Gastroesophageal sphincter (tissue), 4 donors: Measurements from ENCODE around the gene FBXL13. TPM values are rescaled to one million over a fixed set of nuclear protein-coding genes. Genes with fewer than 3 reads are reported as not detected.
"Not testable (repeated sequence)": the region's sequence is repeated elsewhere in the genome, so short reads cannot be mapped to it uniquely, and the experiment has no call there.

Experiments used
- ATAC-seq: fragments of 150-250 bp; one replicate; pipeline ENCODE4 v1.9.1; 2016; ENCODE audit warnings: mild to moderate bottlenecking, moderate library complexity
- H3K27ac ChIP-seq, 4 donors: fragments of 200-600 bp; sonication (generic) in 3 of 4; 1 replicate in 3 of 4; 2 replicates in 1 of 4; pipeline ENCODE4 v1.5.1; 2016 to 2019
- H3K27me3 ChIP-seq: fragments of 200-600 bp; sonication (generic); one replicate; pipeline ENCODE4 v1.5.1; 2019
- H3K36me3 ChIP-seq, 2 donors: fragments of 200-600 bp; sonication (generic); one replicate each; pipeline ENCODE4 v1.5.1; 2019; ENCODE audit warnings: control low read depth in 1 of 2
- H3K4me1 ChIP-seq, 3 donors: fragments of 200-600 bp; sonication (generic); 1 replicate in 2 of 3; 2 replicates in 1 of 3; pipeline ENCODE4 v1.5.1; 2016 to 2019; ENCODE audit warnings: control low read depth in 2 of 3
- H3K4me3 ChIP-seq, 2 donors: fragments of 200-600 bp; sonication (generic); one replicate each; pipeline ENCODE4 v1.5.1; 2019; ENCODE audit warnings: mild to moderate bottlenecking in 1 of 2, moderate library complexity in 1 of 2
- H3K9me3 ChIP-seq, 3 donors: fragments of 200-600 bp; sonication (generic); one replicate each; pipeline ENCODE4 v1.5.1; 2017 to 2019; ENCODE audit warnings: control low read depth in 2 of 3
- CTCF ChIP-seq, 4 experiments: fragments of 200-600 bp in 2 of 4; fragments of 450-650 bp in 2 of 4; sonication (generic) in 1 of 4; IDR thresholded peaks; one replicate each; pipeline ENCODE4 v1.5.1; 2017 to 2019; ENCODE audit warnings: antibody characterized with exemption in 4 of 4, mild to moderate bottlenecking in 2 of 4, moderate library complexity in 2 of 4
- EP300 ChIP-seq: sonication (generic); formaldehyde crosslinking; IDR thresholded peaks from one replicate; pipeline ENCODE4 v1.6.1; 2017; ENCODE audit warnings: antibody characterized with exemption, mild to moderate bottlenecking
- POLR2A ChIP-seq, 2 donors: fragments of 450-650 bp; IDR thresholded peaks; one replicate each; pipeline ENCODE4 v1.6.1; 2017; ENCODE audit warnings: antibody characterized with exemption in 2 of 2, mild to moderate bottlenecking in 2 of 2, moderate library complexity in 1 of 2
- POLR2AphosphoS5 ChIP-seq: sonication (generic); formaldehyde crosslinking; IDR thresholded peaks from one replicate; pipeline ENCODE4 v1.6.1; 2017; ENCODE audit warnings: antibody characterized with exemption
- WGBS, 2 donors: methylation state at CpG; one replicate each; pipeline ENCODE4 v1.1.5; 2018; ENCODE audit warnings: low coverage in 1 of 2; 5-methylcytosine and 5-hydroxymethylcytosine counted together
- total RNA-seq, 4 donors: library from RNA; depleted of rRNA; stranded (reverse); fragments of >200 nt; gene quantifications; one replicate each; pipeline ENCODE4 v1.1.0, GENCODE V29; 2016

The FBXL13 gene
- total RNA-seq, 4 donors from 2014 or later, result 1.3 to 5.8 (median 3.2) TPM

- no peak for ATAC-seq
- Histone ChIP-seq H3K27ac (no peak overlapping the region), H3K27me3 (no peaks in the 10 kb centered on the region), H3K4me1 (no peaks in the 10 kb centered on the region), H3K4me3 (no peak overlapping the region), H3K9me3 (no peaks in the 10 kb centered on the region), H3K36me3 (no peaks in the 10 kb centered on the region)
- TF ChIP-seq POLR2AphosphoS5 (no peak), CTCF (IDR thresholded peaks at IDR 0.05) (no peak), EP300 (no peak), POLR2A (IDR thresholded peaks at IDR 0.05) (no peak)
- 53 to 67% methylated on average over 5 of the region's 5 CpGs for WGBS, 2 donors
Measured at GRCh38 chr7:102849079-102849478, 225.5 kb downstream of the FBXL13 start.

- H3K9me3 ChIP-seq, result no peaks in the 10 kb centered on the region
- WGBS, 2 donors, result 100% methylated on average over 2 of the region's 2 CpGs
- no peak overlapping the region for H3K4me3 ChIP-seq
Measured at GRCh38 chr7:102845346-102845745, 229.2 kb downstream of the FBXL13 start.

GRCh38 chr7:102843850-102844249 is 230.7 kb downstream of the FBXL13 start:
- Histone ChIP-seq H3K27me3 (no peaks in the 10 kb centered on the region), H3K9me3 (no peaks in the 10 kb centered on the region), H3K36me3 (no peaks in the 10 kb centered on the region), H3K4me1 (no peaks in the 10 kb centered on the region), H3K27ac (no peak overlapping the region), H3K4me3 (no peak overlapping the region)
- no peak for ATAC-seq
- WGBS, 2 donors, result 90 to 100% methylated on average over 2 to 3 of the region's 3 CpGs
- TF ChIP-seq POLR2A (IDR thresholded peaks at IDR 0.05) (no peak), EP300 (no peak), POLR2AphosphoS5 (no peak), CTCF (IDR thresholded peaks at IDR 0.05) (no peak)

More at GRCh38 chr7:102845346-102845745, 229.2 kb downstream of the FBXL13 start:
- TF ChIP-seq POLR2AphosphoS5 (no peak), EP300 (no peak), CTCF (IDR thresholded peaks at IDR 0.05) (no peak), POLR2A (IDR thresholded peaks at IDR 0.05) (no peak)
- no peaks in the 10 kb centered on the region for H3K4me1 ChIP-seq
- no peaks in the 10 kb centered on the region for H3K27me3 ChIP-seq
- ATAC-seq, result no peak
- no peaks in the 10 kb centered on the region for H3K36me3 ChIP-seq
- no peak overlapping the region for H3K27ac ChIP-seq

- no peak for TF ChIP-seq POLR2AphosphoS5
- Histone ChIP-seq H3K4me3 (no peak overlapping the region), H3K9me3 (no peaks in the 10 kb centered on the region), H3K27me3 (no peaks in the 10 kb centered on the region), H3K36me3 (no peaks in the 10 kb centered on the region), H3K4me1 (no peaks in the 10 kb centered on the region), H3K27ac (no peak overlapping the region)
- no peak for ATAC-seq
Measured at GRCh38 chr7:102842284-102842683, 232.3 kb downstream of the FBXL13 start.

GRCh38 chr7:102841290-102841689 is 233.3 kb downstream of the FBXL13 start:
- no peaks in the 10 kb centered on the region for H3K36me3 ChIP-seq
- H3K27me3 ChIP-seq, result no peaks in the 10 kb centered on the region
- ATAC-seq, result no peak
- WGBS, 2 donors, result 20 to 39% methylated on average over 1 of the region's 2 CpGs
- no peaks in the 10 kb centered on the region for H3K4me1 ChIP-seq
- no peak overlapping the region for H3K27ac ChIP-seq
- H3K9me3 ChIP-seq, result no peaks in the 10 kb centered on the region
- TF ChIP-seq CTCF (IDR thresholded peaks at IDR 0.05) (no peak), EP300 (no peak), POLR2AphosphoS5 (no peak), POLR2A (IDR thresholded peaks at IDR 0.05) (no peak)
- no peak overlapping the region for H3K4me3 ChIP-seq

GRCh38 chr7:102840404-102840803 is 234.2 kb downstream of the FBXL13 start:
- Histone ChIP-seq H3K4me3 (no peak overlapping the region), H3K27ac (no peak overlapping the region), H3K4me1 (no peaks in the 10 kb centered on the region), H3K9me3 (no peaks in the 10 kb centered on the region), H3K36me3 (no peaks in the 10 kb centered on the region), H3K27me3 (no peaks in the 10 kb centered on the region)
- no peak for ATAC-seq
- WGBS, 2 donors, result 77 to 93% methylated on average over 3 of the region's 3 CpGs
- no peak for TF ChIP-seq EP300
- no peak for TF ChIP-seq CTCF (IDR thresholded peaks at IDR 0.05)
- no peak for TF ChIP-seq POLR2AphosphoS5
- no peak for TF ChIP-seq POLR2A (IDR thresholded peaks at IDR 0.05)

- H3K27me3 ChIP-seq, ATAC-seq, H3K9me3 ChIP-seq, H3K4me3 ChIP-seq, H3K4me1 ChIP-seq, H3K36me3 ChIP-seq, H3K27ac ChIP-seq: not testable (repeated sequence)
- WGBS, 2 donors, result 88 to 96% methylated on average over 9 to 10 of the region's 10 CpGs
Measured at GRCh38 chr7:102838572-102839101, 236.0 kb downstream of the FBXL13 start.
